Measurements from ENCODE around the gene PRND. TPM values are rescaled to one million over a fixed set of nuclear protein-coding genes. Genes with fewer than 3 reads are reported as not detected.
"Not testable (repeated sequence)": the region's sequence is repeated elsewhere in the genome, so short reads cannot be mapped to it uniquely, and the experiment has no call there.

The PRND gene
- total RNA-seq, 1 experiment from 2014 or later: not detected

DNA sequence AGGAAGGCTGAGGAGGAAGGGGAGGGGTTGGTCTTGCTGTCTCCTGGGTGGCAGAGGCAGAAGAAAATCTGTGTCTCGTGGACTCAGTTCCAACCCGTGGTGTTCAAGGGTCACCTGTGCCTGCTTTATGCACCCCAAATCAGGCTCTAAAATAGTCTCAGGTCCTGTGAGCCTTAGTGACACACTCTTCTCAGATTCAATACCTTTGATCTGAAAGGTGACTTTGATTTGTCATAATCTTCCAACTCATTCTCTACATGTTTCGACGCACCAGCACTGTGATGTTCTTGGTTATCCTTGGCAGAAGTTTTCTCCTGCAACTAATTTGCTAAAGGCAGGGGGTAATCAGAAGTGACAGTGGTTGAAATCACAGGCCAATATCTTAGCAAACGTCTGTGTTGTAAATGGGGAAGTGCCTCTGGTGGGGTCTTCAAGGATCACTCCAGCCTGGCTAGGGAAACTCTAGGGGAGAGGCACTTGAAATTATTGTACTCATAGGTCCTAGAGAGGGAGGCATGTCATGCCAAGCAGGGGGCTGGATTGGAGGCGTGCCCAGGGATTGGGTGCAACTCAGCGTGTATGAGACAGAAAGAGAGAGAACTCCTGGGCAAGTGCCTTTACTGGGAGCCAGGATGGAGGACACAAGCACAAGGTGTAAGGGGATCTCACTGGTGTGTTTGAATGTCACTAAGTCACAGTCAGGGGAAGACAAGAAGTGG is 19.0 kb upstream of the PRND start:
- Histone ChIP-seq H3K9me2 (ENCODE audit: insufficient read depth) (no peaks in the 10 kb centered on the region), H4K20me1 (ENCODE audit: insufficient read depth) (peaks cover 24% of the 10 kb centered on the region), H3F3A (ENCODE audit: insufficient read depth, low read depth) (peaks cover 49% of the 10 kb centered on the region), H2AFZ (no peak overlapping the region), H3K4me1 (replicated peaks; ENCODE audit: insufficient read depth) (peaks cover 19% of the 10 kb centered on the region), H3K27me3 (ENCODE audit: insufficient read depth, low read depth) (no peaks in the 10 kb centered on the region), H3K79me2 (ENCODE audit: low read depth) (peaks cover 13% of the 10 kb centered on the region), H3K36me3 (ENCODE audit: low read depth) (peaks cover 20% of the 10 kb centered on the region; the same call in 1 of the 2 replicates), H3K4me2 (no peak overlapping the region; the same call in 1 of the 2 replicates), H3K4me3 (no peak overlapping the region), H3K9me3 (ENCODE audit: insufficient read depth, low read depth) (no peaks in the 10 kb centered on the region), H3K27ac (peak overlapping the region; percentile 65)
- BruUV-seq (replicated peaks): no TSS peak
- intact Hi-C loops (cut with micrococcal nuclease; ENCODE audit: unreplicated experiment): no loop called here
- ChIA-PET POLR2A (ENCODE audit: unreplicated experiment) (no interaction called here), CTCF (no interaction called here)
- TF ChIP-seq EZH2 (IDR thresholded peaks at IDR 0.05; ENCODE audit: low read depth) (no peak), CTCF (conservative IDR thresholded peaks at IDR 0.05) (no peak)
- no peak for DNase-seq

DNA sequence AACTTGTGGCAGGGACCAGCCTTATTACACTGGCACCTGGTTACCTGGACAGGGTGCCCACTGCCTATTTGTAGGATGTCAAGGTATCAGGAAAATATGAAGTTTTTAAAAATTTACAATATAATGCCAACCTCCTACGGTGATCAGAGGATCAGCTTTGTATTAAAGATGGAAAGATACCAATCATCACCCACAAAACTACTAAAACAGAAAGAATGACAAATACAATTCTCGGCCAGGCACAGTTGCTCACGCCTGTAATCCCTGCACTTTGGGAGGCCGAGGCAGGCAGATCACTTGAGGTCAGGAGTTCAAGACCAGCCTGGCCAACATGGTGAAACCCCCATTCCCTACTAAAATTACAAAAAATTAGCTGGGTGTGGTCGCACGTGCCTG is 18.4 kb upstream of the PRND start:
- intact Hi-C loops (cut with micrococcal nuclease; ENCODE audit: unreplicated experiment): no loop called here
- no peak for DNase-seq
- Histone ChIP-seq H3K79me2 (ENCODE audit: low read depth) (peaks cover 7% of the 10 kb centered on the region; the same call in 1 of the 2 replicates), H4K20me1 (ENCODE audit: insufficient read depth) (peaks cover 18% of the 10 kb centered on the region), H3K9me2 (ENCODE audit: insufficient read depth) (no peaks in the 10 kb centered on the region), H3K27me3 (ENCODE audit: insufficient read depth, low read depth) (no peaks in the 10 kb centered on the region), H3F3A (ENCODE audit: insufficient read depth, low read depth) (peaks cover 49% of the 10 kb centered on the region), H3K4me2 (peak overlapping the region; percentile 55), H3K9me3 (ENCODE audit: insufficient read depth, low read depth) (no peaks in the 10 kb centered on the region), H3K4me3 (no peak overlapping the region), H3K36me3 (ENCODE audit: low read depth) (peaks cover 20% of the 10 kb centered on the region; the same call in 1 of the 2 replicates), H3K27ac (peak overlapping the region; percentile 65), H2AFZ (no peak overlapping the region), H3K4me1 (replicated peaks; ENCODE audit: insufficient read depth) (peaks cover 19% of the 10 kb centered on the region)
- ChIA-PET POLR2A (ENCODE audit: unreplicated experiment) (interaction anchor here (0.7 to 0.9 kb wide), 2 partner anchors 10 to 14 kb away, joined by 3 to 7 read pairs; no protein-coding TSS in a partner anchor), CTCF (no interaction called here)
- no peak for TF ChIP-seq CTCF (conservative IDR thresholded peaks at IDR 0.05)
- TF ChIP-seq EZH2 (IDR thresholded peaks at IDR 0.05; ENCODE audit: low read depth): no peak
- BruUV-seq (replicated peaks): no TSS peak

DNA sequence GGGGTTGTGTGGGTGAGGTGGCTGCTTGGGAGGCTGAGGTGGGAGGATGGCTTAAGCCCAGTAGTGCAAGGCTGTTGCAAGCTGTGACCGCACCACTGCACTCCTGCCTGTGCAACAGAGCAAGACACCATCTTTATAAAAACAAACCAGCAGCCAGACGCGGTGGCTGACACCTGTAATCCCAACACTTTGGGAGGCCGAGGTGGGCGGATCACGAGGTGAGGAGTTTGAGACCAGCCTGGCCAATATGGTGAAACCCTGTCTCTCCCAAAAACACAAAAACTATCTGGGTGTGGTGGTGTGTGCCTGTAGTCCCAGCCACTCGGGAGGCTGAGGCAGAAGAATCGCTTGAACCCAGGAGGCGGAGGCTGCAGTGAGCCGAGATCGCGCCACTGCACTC is 14.8 kb upstream of the PRND start:
- intact Hi-C loops (cut with micrococcal nuclease; ENCODE audit: unreplicated experiment); POLR2A ChIA-PET (ENCODE audit: unreplicated experiment); CTCF ChIA-PET: not testable (repeated sequence)

More for the DNA sequence above, 14.8 kb upstream of the PRND start:
- not testable (repeated sequence) for H4K20me1 ChIP-seq (ENCODE audit: insufficient read depth); H2AFZ ChIP-seq; H3K27me3 ChIP-seq (ENCODE audit: insufficient read depth, low read depth); H3K9me2 ChIP-seq (ENCODE audit: insufficient read depth); BruUV-seq (replicated peaks); H3K4me3 ChIP-seq; H3K27ac ChIP-seq; H3K36me3 ChIP-seq (ENCODE audit: low read depth); H3K79me2 ChIP-seq (ENCODE audit: low read depth); H3K4me2 ChIP-seq; H3K9me3 ChIP-seq (ENCODE audit: insufficient read depth, low read depth); DNase-seq
- Histone ChIP-seq H3F3A (ENCODE audit: insufficient read depth, low read depth) (peaks cover 20% of the 10 kb centered on the region), H3K4me1 (replicated peaks; ENCODE audit: insufficient read depth) (peaks cover 19% of the 10 kb centered on the region)

All from PC-9 (cell line).